ENCODE measurements around the gene DLX6. TPM values are rescaled to one million over a fixed set of nuclear protein-coding genes. Genes with fewer than 3 reads are reported as not detected.

DLX6 gene
- total RNA-seq, 4 donors from 2014 or later, result not detected

DNA sequence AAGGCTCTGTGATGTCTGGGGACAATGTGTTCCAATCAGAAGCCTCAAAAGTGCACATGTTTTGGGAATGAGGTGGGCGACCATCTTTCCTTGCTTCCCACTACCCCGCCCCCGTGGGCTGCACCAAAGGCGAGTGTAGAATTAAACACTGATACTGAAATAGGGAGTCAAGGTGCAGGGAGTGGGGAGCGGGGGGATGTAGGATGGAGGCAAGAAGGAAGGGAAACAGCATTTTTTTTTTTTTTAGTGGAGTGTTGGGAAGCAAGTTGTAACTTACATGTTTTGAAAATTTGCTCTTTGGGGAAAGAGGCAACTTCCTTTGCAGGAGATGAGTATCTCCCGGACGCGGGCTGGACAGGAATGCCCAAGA lies 19.8 kb downstream of the DLX6 start:
- peaks cover 0 to 44% (median 26%) of the 10 kb centered on the region in 4 donors for H3K4me1 ChIP-seq
- H3K36me3 ChIP-seq, result no peaks in the 10 kb centered on the region
- DNase-seq, result no peak
- TF ChIP-seq POLR2AphosphoS5 (IDR thresholded peaks at IDR 0.05), result no peak
- TF ChIP-seq EP300 (IDR thresholded peaks at IDR 0.05; ENCODE audit: low read depth), result no peak
- no peak for TF ChIP-seq CTCF (IDR thresholded peaks at IDR 0.05)
- TF ChIP-seq POLR2A (IDR thresholded peaks at IDR 0.05), result no peak
- no peaks in the 10 kb centered on the region for H3K9me3 ChIP-seq
- in situ Hi-C loops (cut with MboI; ENCODE audit: low pct_ligation_motif_present in 1 of 4, low pct_unique_long_range_greater_than_20kb in 1 of 4, low sequenced_read_pairs in 3 of 4), result loop anchor here (5.0 to 25.0 kb wide), 3 partner anchors 953 to 1113 kb away; no protein-coding TSS in a partner anchor
- WGBS, 2 donors (ENCODE audit: low coverage in 1 of 2), result 9 to 11% methylated on average over 7 to 8 of the region's 8 CpGs
- no peak overlapping the region for H3K4me3 ChIP-seq
- H3K27ac ChIP-seq, result no peak overlapping the region
- intact Hi-C loops (cut with DNase I; ENCODE audit: low total_unique reads), result loop anchor here (10.0 kb wide), 2 partner anchors 950 to 1110 kb away; no protein-coding TSS in a partner anchor
- H3K27me3 ChIP-seq, result peaks cover 100% of the 10 kb centered on the region

DNA sequence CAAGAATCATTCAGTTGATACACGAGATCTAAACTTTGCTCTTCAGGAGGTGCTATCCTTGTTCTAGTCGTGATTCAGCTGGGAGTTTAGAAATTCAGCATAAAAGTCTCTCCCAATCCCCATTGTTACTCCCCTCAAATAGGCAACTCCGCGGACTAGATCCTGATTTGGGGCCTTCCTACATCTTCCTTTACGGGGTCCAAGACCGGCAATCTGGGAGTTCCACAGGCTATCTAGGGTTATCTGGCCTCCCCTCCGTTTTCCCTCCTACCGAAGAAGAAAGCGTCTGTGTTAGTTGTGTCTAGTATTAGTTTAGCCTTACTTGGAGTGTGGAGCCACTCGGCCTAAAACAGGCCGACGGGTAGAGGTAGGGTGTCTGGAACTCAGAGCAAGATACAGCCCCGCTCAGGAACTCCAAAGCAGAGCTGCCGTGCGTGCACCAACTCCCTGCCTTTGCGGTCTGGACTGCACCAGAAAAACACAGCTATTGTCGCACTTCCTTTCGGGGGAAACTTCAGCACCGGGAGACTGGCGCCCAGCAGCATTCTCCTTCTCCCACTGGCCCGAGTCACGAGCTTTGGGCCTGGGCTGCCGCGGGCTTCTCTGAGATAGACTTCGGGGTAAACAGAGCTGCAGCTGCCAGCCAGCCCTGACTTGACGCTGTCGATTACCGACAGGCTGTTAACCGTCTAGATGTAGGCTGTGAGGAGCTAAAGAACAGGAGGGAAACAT lies 20.8 kb downstream of the DLX6 start:
- no peak for DNase-seq
- no peak overlapping the region for H3K27ac ChIP-seq
- intact Hi-C loops (cut with DNase I; ENCODE audit: low total_unique reads) (loop anchor here (10.0 kb wide), 2 partner anchors 951 to 1111 kb away; no protein-coding TSS in a partner anchor), in situ Hi-C loops (cut with MboI; ENCODE audit: low pct_ligation_motif_present in 1 of 4, low pct_unique_long_range_greater_than_20kb in 1 of 4, low sequenced_read_pairs in 3 of 4) (loop anchor here (5.0 to 25.0 kb wide), 3 partner anchors 954 to 1114 kb away; no protein-coding TSS in a partner anchor)
- 0 to 16% methylated on average over 2 to 25 of the region's 29 CpGs for WGBS, 2 donors (ENCODE audit: low coverage in 1 of 2)
- peak overlapping the region in 1 of 4 donors; percentile 16 for H3K4me3 ChIP-seq
- no peaks in the 10 kb centered on the region for H3K36me3 ChIP-seq
- no peak for TF ChIP-seq CTCF (IDR thresholded peaks at IDR 0.05)
- no peak for TF ChIP-seq EP300 (IDR thresholded peaks at IDR 0.05; ENCODE audit: low read depth)
- no peak for TF ChIP-seq POLR2A (IDR thresholded peaks at IDR 0.05)
- no peak for TF ChIP-seq POLR2AphosphoS5 (IDR thresholded peaks at IDR 0.05)
- peaks cover 100% of the 10 kb centered on the region for H3K27me3 ChIP-seq
- no peaks in the 10 kb centered on the region for H3K9me3 ChIP-seq
- peaks cover 0 to 38% (median 24%) of the 10 kb centered on the region in 4 donors for H3K4me1 ChIP-seq

DNA sequence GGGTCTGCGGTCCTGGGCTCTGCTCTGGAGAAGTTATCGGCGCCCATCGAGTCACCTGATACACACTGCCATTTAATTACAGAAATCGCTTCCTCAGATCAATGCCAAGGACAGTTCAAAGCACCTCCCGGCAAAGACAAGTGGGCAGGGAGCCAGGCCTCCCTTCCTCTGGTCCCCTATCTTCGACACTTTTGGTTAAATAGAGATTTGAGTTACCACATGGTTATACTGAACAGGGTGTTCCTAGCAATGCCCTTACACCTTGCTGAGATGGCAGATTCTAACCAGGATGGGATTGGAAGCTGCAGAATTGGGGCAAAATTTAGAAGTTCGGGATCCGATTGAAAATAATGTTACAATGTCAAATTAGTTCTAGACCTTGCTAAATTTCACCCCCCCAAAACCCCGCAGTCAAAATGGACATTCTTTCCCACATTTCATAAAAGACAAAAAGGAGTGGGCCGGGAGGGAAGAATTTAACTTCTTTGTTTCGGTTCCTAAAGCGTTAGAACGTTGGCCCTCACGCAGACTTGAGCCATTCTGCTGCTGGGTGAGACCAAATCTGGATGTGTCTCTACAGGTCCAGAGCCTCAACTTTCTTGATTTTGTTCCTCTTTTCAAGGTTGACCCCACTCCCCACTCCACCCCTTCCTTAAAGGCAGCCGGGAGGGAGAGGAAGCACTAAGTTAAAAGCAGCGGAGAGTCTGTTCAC lies 21.5 kb downstream of the DLX6 start:
- H3K4me1 ChIP-seq, result peaks cover 0 to 35% (median 22%) of the 10 kb centered on the region in 4 donors
- in situ Hi-C loops (cut with MboI; ENCODE audit: low pct_ligation_motif_present in 1 of 4, low pct_unique_long_range_greater_than_20kb in 1 of 4, low sequenced_read_pairs in 3 of 4) (loop anchor here (5.0 to 25.0 kb wide), 3 partner anchors 955 to 1115 kb away; no protein-coding TSS in a partner anchor), intact Hi-C loops (cut with DNase I; ENCODE audit: low total_unique reads) (loop anchor here (10.0 kb wide), 2 partner anchors 952 to 1112 kb away; no protein-coding TSS in a partner anchor)
- H3K4me3 ChIP-seq, result peak overlapping the region in 3 of 4 donors; percentile 0 to 48 (median 7)
- no peaks in the 10 kb centered on the region for H3K9me3 ChIP-seq
- H3K27ac ChIP-seq, result no peak overlapping the region
- no peak for TF ChIP-seq POLR2A (IDR thresholded peaks at IDR 0.05)
- no peak for TF ChIP-seq EP300 (IDR thresholded peaks at IDR 0.05; ENCODE audit: low read depth)
- TF ChIP-seq CTCF (IDR thresholded peaks at IDR 0.05), result no peak
- TF ChIP-seq POLR2AphosphoS5 (IDR thresholded peaks at IDR 0.05), result no peak
- WGBS, 2 donors (ENCODE audit: low coverage in 1 of 2), result 10 to 12% methylated on average over 4 to 17 of the region's 17 CpGs
- peaks cover 100% of the 10 kb centered on the region for H3K27me3 ChIP-seq
- H3K36me3 ChIP-seq, result no peaks in the 10 kb centered on the region
- no peak for DNase-seq

Measured in transverse colon (tissue), 4 donors.